ENCODE results near the gene DPYSL3.

The DPYSL3 gene

DNA sequence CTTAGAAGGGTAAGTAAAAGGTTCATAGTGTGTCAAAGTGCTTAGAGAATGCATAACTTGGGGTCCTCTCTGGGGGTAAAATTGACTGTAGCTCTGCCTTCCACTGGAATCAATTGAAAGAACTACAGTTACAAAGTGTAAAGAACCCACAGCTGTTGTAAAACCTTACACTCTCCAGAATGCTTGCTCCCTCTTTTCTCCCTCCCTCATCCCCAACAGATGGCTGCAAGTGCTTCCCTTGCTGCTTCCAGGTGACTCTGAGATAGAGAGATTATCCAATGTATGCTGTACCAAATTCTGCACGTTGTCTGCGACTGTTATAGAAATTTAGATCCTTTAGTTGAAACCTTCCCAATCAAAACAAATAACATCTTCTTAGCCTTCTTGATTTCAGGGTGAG lies 149.1 kb downstream of the DPYSL3 start:
- DNase-seq, result no peak

DNA sequence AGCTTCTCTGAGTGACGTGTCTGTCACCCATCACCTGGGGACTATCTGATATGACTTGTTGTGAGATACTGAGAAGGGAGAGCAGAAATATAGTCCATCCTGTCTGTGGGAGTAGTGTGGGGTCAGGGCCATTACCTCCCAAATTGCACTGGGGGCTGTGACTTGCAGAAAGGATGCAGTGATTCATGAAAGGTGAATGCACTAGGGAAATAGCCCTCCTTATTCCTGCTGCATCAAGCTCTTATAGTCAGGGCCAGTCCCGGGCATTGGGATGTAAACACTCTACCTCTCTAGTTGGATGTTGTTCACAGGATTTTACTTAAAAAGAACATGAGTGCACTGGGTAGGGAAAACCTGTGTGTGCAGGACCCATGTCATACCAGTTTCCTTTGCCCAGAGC lies 150.3 kb downstream of the DPYSL3 start:
- no peak for DNase-seq

DNA sequence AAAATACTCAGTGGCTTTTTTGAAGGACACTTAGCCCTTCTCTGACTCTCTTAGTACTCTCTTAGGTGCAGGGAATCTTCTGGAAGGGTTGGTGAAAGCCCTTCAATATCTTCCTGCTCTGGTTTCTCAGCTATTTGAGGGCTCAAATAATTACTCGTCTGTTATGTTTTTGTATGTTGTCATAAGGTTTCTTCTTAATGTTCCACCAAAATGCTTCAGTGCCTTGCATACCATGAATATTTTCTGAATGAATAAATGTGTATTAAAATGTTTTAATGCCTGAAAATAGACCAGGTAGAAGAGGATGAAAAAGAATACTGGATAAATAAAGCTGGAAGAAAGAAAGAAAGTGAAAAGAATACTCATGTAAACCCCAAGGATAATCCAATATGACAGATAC lies 150.8 kb downstream of the DPYSL3 start:
- no peak for DNase-seq

DNA sequence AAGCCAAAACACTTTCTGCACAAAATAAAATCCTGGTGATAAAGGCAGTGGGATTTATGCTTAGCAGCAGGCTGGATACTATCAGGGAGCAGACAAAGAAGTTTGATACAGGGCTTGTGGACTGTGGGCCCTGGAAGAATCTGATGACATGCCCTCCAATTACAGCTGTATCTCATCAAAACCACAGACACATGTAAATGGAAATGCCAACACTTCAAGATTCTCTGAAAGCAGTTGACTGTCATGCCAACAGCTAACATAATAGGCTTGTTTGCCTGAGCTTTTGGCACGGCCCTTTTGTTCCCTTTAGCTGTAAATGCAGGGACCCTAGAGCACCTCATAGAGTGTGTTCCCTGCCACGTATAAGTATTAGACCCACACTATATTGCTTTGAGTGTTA lies 160.6 kb downstream of the DPYSL3 start:
- DNase-seq, result no peak

DNA sequence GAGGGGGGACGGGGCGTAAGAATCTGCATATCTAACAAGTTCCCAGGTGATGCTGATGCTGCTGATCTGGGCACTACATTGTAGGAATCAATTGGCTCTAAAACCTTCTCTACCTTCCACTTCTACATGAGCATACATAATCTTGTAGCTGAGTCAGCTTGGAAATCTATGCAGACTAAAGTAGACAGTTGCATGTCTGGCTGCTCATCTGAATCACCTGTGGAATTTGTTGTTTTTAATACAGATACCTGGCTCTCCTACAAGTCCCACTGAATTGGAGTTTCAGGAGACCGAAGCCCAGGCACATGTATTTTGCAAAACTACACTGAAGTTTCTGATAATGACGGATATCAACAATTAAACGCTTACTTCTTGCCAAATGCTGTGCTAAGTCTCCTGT lies 161.4 kb downstream of the DPYSL3 start:
- DNase-seq, result no peak

DNA sequence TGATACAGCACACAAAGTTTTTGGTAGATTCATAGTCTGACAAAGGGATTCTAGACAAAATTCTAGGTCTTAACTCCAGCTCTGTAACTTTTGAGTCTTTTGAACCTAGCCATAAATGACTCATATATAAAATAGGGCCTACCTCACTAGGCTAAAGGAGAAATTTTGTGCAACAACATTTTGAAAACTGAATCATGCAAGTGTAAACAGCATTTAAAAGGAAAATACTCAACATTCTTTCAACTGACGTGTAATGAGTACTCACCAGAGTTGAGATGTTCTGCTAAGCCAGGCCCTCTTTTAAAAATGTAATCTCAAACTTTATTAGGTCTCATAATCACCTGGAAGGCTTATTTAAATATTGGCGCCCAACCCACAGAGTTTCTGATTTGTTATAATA lies 161.8 kb downstream of the DPYSL3 start:
- no peak for DNase-seq

DNA sequence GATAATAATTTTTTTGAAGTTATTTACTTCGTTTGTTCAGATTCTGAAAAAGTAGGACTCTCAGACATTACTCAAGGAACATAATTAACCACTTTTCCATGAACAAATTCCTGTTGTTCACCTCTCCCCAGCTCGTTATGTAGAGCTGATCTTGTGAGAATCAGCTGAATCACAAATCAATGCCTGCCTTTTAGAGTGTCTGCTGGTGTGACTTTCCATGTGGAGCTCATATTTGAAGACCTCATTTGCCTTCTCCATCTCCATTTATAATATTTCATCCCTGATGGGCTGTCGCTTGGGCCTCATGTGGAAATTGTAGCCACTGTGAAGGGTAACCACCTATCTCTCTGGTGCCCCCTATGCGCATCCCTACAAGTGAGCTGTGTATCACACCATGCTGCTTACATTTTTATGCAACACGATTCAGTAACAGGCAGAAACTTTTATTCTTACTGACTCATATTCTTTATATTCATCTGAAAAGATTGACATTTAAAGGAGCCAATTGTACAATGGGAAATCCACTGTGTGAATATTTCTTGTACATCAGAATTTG lies 163.8 kb downstream of the DPYSL3 start:
- DNase-seq, result no peak

DNA sequence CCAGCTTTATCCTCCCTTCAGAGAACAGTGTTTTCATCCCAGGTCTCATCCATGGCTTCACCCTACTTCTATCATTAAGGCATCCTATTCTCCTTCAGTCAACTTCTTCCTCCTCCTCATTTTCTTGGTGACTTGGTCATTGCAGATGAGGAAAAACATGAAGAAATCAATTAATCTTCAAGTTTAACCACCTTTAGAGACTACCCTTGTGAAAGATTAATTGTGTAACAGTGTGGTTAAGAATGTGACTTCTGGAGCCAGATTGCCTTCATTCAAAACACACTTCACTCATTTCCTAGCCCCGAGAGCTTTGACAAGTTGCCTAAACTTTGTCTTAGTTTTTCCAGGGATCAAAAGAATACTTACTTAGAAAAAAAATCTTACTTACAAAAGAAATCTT lies 165.0 kb downstream of the DPYSL3 start:
- no peak for DNase-seq

DNA sequence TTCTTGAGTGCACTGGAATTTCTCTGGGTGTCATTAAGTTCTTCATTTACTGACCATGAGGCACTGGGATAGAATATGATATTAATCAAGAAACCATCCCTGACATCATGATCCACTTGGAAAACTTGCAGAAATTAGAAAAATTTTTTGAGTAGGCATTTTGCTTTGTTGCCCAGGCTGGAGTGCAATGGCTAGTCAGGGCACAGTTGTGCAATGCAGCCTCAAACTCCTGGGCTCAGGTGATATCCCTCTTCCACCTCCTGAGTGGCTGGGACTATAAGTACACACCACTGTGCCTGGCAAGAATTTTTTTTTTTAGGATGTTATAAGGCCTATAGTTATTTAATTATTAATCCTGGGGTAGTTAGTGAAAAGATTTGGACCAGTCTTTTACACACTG lies 168.5 kb downstream of the DPYSL3 start:
- no peak for DNase-seq

DNA sequence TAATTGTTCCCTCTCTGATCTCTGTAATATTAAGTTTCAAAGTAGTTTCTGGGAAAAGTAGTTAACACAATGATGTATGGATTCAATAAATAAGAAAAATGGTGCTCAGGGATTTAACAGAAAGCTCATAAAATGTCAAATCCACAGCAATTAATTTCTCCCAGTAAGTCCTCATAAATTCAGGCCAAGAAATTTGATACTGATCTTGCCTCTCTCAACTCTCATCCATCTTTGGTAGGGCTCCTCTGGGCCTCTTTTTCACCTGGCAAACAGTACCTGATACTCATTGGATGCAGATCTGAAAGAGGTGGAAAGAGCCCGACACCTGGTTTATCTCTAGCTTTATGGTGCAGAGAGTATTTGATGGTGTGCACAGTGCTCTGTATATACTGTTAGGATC lies 168.9 kb downstream of the DPYSL3 start:
- no peak for DNase-seq
